HG03064 (cell line): ENCODE data around the gene CIT.

Experiments
- ATAC-seq: cut with Tn5 transposase; IDR thresholded peaks from one replicate; pipeline ENCODE4 v1.9.1; 2021; ENCODE audit warnings: low read depth; ENCODE audit not compliant: unreplicated experiment

Gene CIT

DNA sequence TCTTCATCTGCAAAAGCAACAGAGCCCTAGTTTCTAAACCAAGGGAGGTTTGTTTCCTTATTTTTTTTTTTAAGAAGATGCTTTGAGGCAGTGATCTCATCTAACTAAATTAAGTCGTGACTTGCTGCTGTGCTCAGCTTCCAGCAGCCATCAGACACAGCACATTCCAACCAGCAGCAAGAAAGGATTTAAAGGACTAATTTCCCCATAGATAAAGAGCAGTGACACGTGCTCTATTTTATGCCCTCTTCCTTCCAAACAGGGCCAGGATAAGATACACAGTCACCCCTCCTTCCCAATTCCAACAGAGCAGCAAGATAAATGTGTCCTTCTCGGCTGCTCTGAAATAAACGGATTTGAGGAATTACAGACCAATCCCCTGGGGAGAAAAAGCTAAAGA lies 127.5 kb downstream of the CIT start:
- ATAC-seq: no peak

GRCh38 chr12:119748497-119748896 lies 128.6 kb downstream of the CIT start:
- no peak for ATAC-seq

- ATAC-seq: no peak
These were observed 131.0 kb downstream of the CIT start for GRCh38 chr12:119746169-119746568.

DNA sequence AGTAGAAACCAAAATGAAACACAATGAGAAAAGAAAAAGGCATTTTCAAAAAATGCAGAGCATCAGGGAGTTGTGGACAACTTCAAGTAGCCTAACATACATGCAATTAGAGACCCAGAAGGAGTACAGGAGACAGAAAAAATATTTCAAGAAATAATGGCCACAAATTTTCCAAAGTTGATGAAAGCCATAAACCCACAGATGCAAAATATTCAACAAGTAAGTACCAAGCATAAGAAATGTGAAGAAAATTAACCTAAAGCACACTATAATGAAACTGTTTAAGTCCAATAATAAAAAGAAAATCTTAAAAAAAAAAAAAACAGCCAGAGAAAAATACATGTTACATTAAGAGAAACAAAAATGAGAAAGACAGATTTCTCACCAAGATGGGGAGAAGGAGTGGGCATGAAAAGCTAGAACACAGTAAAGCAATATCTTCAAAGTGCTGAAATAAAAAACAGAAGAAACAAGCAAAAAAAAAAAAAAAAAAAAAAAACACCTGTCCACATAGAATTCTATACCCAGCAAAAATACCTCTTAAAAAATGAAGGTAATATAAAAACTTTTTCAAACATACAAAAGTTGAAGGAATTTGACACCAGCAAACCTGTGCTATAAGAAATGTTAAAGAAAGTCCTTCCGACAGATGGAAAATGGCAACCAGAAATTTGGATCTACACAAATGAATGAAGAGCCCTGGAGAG lies 132.1 kb downstream of the CIT start:
- ATAC-seq: no peak

DNA sequence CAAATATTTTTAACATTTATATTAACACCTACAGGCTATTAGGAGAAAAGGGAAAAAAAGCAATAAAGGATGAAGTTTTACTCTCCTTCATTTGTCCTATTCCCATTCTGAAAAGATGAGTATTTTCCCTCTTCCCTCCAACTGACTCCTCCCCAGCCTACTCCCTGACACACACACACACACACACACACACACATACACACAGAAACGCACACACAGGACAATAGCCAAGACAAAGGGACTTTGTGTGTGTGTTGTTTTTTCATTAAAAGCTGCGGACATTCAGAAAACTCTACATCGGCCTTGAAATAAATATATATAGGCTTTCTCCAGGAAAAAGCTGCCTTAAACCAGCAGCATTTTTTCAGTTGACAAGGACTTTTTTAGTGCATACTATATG lies 134.4 kb downstream of the CIT start:
- no peak for ATAC-seq

DNA sequence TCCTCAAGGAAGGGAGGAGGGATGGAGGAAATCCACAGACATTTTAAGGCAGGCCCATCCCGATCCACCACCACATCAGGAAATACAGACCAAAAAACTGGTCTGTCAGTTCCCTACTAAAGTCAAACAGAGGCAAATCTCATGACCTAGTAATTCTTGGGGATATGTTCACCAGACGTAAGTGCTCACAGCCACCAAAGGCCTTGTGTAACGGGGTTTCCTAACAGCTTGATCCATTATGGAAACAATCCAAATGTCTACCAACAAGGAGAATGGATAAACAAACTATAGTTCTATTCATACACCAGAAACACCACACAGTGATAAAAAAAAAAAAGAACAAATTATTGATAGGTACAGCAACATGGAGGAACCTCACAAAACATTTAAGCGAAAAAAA lies 136.3 kb downstream of the CIT start:
- no peak for ATAC-seq

DNA sequence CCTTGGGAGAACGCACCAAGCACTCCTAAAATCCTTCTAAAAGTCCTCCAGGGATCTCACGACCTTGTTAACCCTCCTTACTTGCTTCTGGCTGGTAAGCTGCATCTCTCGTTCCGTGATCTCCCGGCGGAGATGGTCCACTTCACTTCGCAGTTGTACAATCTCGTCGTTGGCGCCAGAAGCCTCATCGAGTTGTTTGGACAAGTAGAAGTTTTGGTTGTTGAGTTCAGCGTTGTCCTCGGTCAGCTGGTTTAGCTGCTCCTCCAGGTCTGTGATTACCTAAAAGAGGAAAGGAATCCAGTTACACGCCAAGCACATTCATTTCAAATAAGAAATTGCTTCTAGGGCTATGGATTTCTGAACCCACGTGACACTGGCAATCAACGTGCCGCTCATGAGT lies 142.0 kb downstream of the CIT start:
- no peak for ATAC-seq

DNA sequence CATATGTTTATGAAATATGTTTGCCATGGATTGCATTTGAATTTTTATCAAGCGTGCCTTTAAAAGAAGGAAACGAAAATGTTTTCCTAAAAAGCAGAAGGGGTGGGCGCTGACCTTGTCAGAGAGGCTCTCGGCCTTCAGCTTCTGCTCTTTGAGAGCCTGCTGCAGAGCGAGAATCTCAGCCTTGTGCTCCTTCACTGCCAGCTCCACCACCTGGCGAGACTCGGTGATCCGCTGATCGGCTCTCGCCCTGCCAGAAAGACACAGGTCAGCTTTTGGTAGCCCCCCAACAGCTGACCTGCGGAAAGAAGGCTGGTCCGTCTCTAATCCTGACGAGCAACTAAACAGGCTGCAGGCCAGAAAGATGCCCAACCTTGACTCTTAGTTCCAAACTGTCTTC lies 146.7 kb downstream of the CIT start:
- no peak for ATAC-seq

GRCh38 chr12:119729871-119730270 lies 147.2 kb downstream of the CIT start:
- no peak for ATAC-seq

GRCh38 chr12:119728444-119728745 lies 148.7 kb downstream of the CIT start:
- no peak for ATAC-seq

DNA sequence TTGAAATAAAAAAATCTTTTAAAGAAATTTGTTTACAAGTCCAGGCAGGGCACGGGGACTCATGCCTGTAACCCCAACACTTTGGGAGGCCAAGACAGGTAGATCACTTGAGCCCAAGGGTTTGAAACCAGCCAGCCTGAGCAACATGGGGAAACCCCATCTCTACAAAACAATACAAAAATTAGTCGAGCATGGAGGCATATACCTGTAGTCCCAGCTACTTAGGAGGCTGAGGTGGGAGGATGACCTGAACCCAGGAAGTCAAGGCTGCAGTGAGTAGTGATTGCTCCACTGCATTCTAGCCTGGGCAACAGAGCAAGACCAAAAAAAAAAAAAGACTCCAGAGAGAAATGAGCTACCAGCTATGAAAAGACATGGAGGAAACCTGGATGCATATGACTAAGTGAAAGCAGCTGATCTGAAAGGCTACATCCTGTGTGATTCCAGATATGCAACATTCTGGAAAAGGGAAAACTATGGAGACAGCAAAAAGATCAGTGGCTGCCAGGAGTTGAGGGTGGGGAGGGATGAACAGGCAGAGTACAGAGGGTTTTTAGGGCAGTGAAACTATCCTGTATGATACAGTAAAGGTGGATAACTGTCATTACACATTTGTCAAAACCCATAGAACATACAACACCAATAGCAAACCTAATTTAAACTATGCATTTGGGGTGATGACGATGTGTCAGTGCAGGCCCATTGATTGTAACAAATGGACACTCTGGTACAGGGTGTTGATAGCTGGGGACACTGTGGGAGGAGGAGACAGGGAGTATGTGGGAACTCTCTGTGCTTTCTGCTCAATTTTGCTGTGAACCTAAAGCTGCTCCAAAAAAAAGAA lies 149.3 kb downstream of the CIT start:
- no peak for ATAC-seq

GRCh38 chr12:119725523-119725922 lies 151.6 kb downstream of the CIT start:
- no peak for ATAC-seq

DNA sequence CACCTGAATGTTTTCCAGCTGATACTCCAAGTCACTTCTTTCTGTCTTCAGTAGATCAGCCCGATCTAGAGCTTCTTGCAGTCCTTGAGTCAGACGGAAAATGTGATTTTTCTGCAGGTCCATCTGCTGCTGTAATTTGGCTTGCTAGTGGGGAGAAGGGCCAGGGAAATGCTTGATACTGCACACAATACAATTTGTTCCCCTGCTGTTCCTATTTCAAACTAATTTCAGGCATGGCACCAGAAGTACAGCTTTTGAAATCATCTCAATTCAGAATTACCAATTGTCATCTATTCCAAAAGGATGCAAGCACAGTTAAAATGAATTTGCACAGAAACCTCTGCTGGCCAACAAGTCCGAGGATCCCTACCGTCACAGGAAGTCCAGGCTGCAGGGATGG lies 155.8 kb downstream of the CIT start:
- ATAC-seq: no peak

GRCh38 chr12:119720349-119720748 lies 156.8 kb downstream of the CIT start:
- ATAC-seq: no peak

DNA sequence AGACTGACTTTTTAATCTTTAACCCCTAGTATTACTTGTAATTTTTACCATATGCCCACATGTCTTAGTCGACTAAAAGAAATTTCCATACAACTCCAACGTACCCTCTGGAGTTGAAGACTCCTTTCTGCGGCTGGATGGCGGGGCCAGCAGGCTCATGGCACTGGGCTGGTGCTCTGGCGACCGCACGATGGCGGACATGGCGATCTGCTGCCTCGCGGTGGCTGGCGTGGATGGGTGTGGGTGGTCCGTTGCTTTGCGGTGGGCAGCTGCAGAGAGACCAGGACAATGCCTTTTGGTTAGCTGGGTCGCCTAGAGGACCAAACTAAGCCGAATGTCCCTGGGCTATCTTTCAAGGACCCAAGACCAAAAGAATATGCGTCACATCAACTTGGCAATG lies 159.0 kb downstream of the CIT start:
- no peak for ATAC-seq

DNA sequence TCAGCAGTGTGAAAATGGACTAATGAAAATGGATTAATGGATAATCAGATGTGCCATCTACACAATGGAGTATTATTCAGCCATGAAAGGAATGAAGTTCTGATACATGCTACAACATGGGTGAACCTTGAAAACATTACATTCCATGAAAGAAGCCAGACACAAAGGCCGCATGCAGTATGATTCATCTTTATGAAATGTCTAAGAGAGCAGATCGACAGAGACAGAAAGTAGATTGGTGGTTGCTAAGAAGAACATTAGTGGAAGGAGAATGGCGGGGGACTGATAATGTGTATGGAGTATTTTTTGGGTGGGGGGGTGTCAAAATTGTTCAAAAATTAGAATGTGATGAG lies 161.9 kb downstream of the CIT start:
- ATAC-seq: no peak

GRCh38 chr12:119714614-119715267 lies 162.4 kb downstream of the CIT start:
- no peak for ATAC-seq

DNA sequence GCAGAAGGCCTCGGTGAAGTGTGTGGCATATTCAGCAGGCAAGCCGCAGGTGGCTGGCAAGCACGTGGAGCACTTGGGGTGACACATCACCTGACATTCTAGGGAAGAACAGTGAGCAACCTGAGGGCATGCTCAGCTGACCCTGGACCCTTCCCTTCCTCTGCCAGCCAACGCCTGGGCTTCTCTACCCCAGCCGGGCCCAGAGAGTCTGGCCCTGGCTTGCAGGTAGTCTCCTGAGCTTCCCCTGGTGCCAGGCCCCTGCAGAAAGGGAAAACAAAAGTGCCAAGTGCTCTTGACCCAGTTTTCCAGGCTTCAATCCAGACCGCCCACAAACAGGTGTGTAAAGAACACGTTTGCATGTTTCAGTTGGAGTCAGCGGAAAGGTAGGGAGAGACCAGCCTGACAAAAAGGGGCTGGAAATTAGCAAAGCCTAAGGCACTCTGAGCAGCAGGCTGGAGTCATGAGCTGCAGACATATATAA lies 163.5 kb downstream of the CIT start:
- no peak for ATAC-seq

- ATAC-seq: no peak
These were observed 164.4 kb downstream of the CIT start for GRCh38 chr12:119712721-119713120.

DNA sequence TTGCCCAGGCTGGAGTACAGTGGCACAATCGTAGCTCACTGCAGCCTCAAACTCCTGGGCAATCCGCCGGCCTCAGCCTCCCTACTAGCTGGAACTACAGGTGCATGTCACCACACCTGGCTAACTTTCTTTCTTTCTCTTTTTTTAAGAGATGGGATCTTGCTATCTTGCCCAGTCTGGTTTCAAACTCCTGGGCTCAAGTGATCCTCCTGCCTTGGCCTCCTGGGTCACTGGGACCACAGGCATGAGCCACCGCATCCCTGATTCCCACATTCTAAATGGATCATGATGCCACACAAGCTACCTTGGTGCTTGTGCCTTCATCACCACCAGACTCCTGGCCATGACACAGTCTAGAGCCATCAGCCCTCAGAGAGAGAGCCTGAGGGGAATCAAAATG lies 165.4 kb downstream of the CIT start:
- ATAC-seq: no peak

GRCh38 chr12:119710965-119711551 lies 166.1 kb downstream of the CIT start:
- ATAC-seq: no peak
